H1 (cell line): Measurements from ENCODE around the gene ASAP2. TPM values are rescaled to one million over a fixed set of nuclear protein-coding genes. Genes with fewer than 3 reads are reported as not detected.
A peak's percentile ranks its signal among the peaks of the same experiment; 100 is the strongest.

ENCODE experiments used
- CTCF ChIA-PET: fragments of 300-600 bp; sonication (Branson Sonifier 250); formaldehyde crosslinking; loops from one replicate; lab custom pipeline; 2021; ENCODE audit not compliant: partially characterized antibody; lab: Charles Lee
- POLR2A ChIA-PET: fragments of 300-600 bp; sonication (Branson Sonifier 250); formaldehyde crosslinking; loops from one replicate; lab custom pipeline; 2021; ENCODE audit warnings: inconsistent platforms; ENCODE audit not compliant: partially characterized antibody; lab: Charles Lee
- DNase-seq, 2 experiments: peaks; one replicate each; pipeline versions ENCODE4 v3.0.0 to v3.0.0-alpha.2; 2010 to 2022; ENCODE audit warnings: low spot score in 2 of 2, low read depth in 1 of 2, mixed read lengths in 1 of 2
- FAIRE-seq: peaks from 2 replicates; lab custom pipeline; 2011; peaks lifted over from hg19 to GRCh38; lab: Jason Lieb, UNC
- H2AFZ ChIP-seq: 2 replicates; pipeline ENCODE4 v1.8.1; 2012; ENCODE audit warnings: low read length, inconsistent platforms
- H2AK5ac ChIP-seq: 2 replicates; pipeline ENCODE4 v1.6.1; 2013; ENCODE audit warnings: low read depth, low read length
- H2BK120ac ChIP-seq: replicated peaks from 2 replicates; pipeline ENCODE3; 2013; ENCODE audit warnings: low read depth, low read length, inconsistent platforms
- H2BK12ac ChIP-seq: 2 replicates; pipeline ENCODE4 v1.6.1; 2013; ENCODE audit warnings: low read depth, low read length
- H2BK15ac ChIP-seq: 2 replicates; pipeline ENCODE4 v1.6.1; 2013; ENCODE audit warnings: low read length
- H2BK20ac ChIP-seq: 2 replicates; pipeline ENCODE4 v1.6.1; 2013; ENCODE audit warnings: low read length
- H2BK5ac ChIP-seq: 2 replicates; pipeline ENCODE4 v1.6.1; 2013; ENCODE audit warnings: low read depth, low read length
- H3K14ac ChIP-seq: 2 replicates; pipeline ENCODE4 v1.6.1; 2013; ENCODE audit warnings: inconsistent platforms; ENCODE audit not compliant: insufficient read length
- H3K18ac ChIP-seq: 2 replicates; pipeline ENCODE4 v1.6.1; 2013; ENCODE audit warnings: low read length; ENCODE audit errors: extremely low read depth
- H3K23ac ChIP-seq: 2 replicates; pipeline ENCODE4 v1.6.1; 2013; ENCODE audit warnings: inconsistent platforms; ENCODE audit not compliant: insufficient read length
- H3K23me2 ChIP-seq: 2 replicates; pipeline ENCODE4 v1.6.1; 2013; ENCODE audit warnings: low read depth, low read length
- H3K27ac ChIP-seq: 2 replicates; pipeline ENCODE4 v1.6.1; 2011; ENCODE audit warnings: low read depth, low read length, inconsistent platforms
- H3K27me3 ChIP-seq, 4 experiments: replicated peaks in 1 of 4; 1 replicate in 1 of 4; 2 replicates in 3 of 4; pipeline versions ENCODE4 v1.6.1 to v1.8.1; 2011 to 2013; ENCODE audit warnings: low read length in 3 of 4, mild to moderate bottlenecking in 3 of 4, inconsistent platforms in 2 of 4, mixed read lengths in 2 of 4, moderate library complexity in 1 of 4; ENCODE audit not compliant: control insufficient read depth in 3 of 4, insufficient read depth in 3 of 4; ENCODE audit errors: extremely low read depth in 1 of 4
- H3K36me3 ChIP-seq, 4 experiments: 2 replicates each; pipeline versions ENCODE4 v1.6.1 to v1.8.1; 2011 to 2013; ENCODE audit warnings: mild to moderate bottlenecking in 4 of 4, low read length in 3 of 4, moderate library complexity in 2 of 4, control low read depth in 1 of 4, inconsistent platforms in 1 of 4; ENCODE audit not compliant: insufficient read depth in 4 of 4, control insufficient read depth in 2 of 4
- H3K4ac ChIP-seq: replicated peaks from 2 replicates; pipeline ENCODE3; 2013; ENCODE audit warnings: low read length, low read depth, mixed read lengths, inconsistent platforms; ENCODE audit not compliant: insufficient read length
- H3K4me1 ChIP-seq, 4 experiments: replicated peaks in 1 of 4; 1 replicate in 1 of 4; 2 replicates in 3 of 4; pipeline versions ENCODE4 v1.6.1 to v1.8.1; 2011 to 2013; ENCODE audit warnings: low read length in 3 of 4, inconsistent platforms in 2 of 4, mixed read lengths in 1 of 4; ENCODE audit not compliant: insufficient read depth in 4 of 4, control insufficient read depth in 3 of 4
- H3K4me2 ChIP-seq, 2 experiments: 2 replicates each; pipeline versions ENCODE4 v1.6.1 to v1.8.1; 2011 to 2013; ENCODE audit warnings: low read depth in 2 of 2, low read length in 2 of 2, control low read depth in 1 of 2, inconsistent platforms in 1 of 2, mild to moderate bottlenecking in 1 of 2; ENCODE audit not compliant: insufficient read depth in 1 of 2
- H3K4me3 ChIP-seq, 4 experiments: fragments of 200-600, 300-600 bp in 1 of 4; sonication (generic), shearing (Covaris generic), sonication (Bioruptor Twin) in 1 of 4; 2 replicates each; pipeline versions ENCODE4 v1.5.1 to v1.8.1; 2011 to 2016; ENCODE audit warnings: low read length in 4 of 4, low read depth in 3 of 4, control low read depth in 2 of 4, inconsistent platforms in 2 of 4, mild to moderate bottlenecking in 2 of 4, mixed read lengths in 1 of 4, moderate library complexity in 1 of 4; ENCODE audit not compliant: insufficient read depth in 2 of 4; ENCODE audit errors: extremely low read depth in 1 of 4
- H3K56ac ChIP-seq: replicated peaks from 2 replicates; pipeline ENCODE3; 2013; ENCODE audit warnings: low read depth, mild to moderate bottlenecking, mixed read lengths, low read length, inconsistent platforms; ENCODE audit not compliant: insufficient read length
- H3K79me1 ChIP-seq: 2 replicates; pipeline ENCODE4 v1.6.1; 2013; ENCODE audit warnings: low read depth, low read length, control low read depth
- H3K79me2 ChIP-seq, 2 experiments: 2 replicates each; pipeline versions ENCODE4 v1.6.1 to v1.8.1; 2012 to 2013; ENCODE audit warnings: low read length in 2 of 2, mild to moderate bottlenecking in 2 of 2, inconsistent platforms in 1 of 2; ENCODE audit not compliant: insufficient read depth in 2 of 2, control insufficient read depth in 1 of 2
- H3K9ac ChIP-seq, 4 experiments: replicated peaks in 1 of 4; 1 replicate in 1 of 4; 2 replicates in 3 of 4; pipeline versions ENCODE4 v1.6.1 to v1.8.1; 2011 to 2013; ENCODE audit warnings: low read depth in 3 of 4, low read length in 3 of 4, control low read depth in 2 of 4, mild to moderate bottlenecking in 2 of 4, moderate library complexity in 2 of 4, inconsistent platforms in 1 of 4; ENCODE audit errors: extremely low read depth in 1 of 4
- H3K9me3 ChIP-seq, 2 experiments: 2 replicates each; pipeline versions ENCODE4 v1.6.1 to v1.8.1; 2012 to 2013; ENCODE audit warnings: mild to moderate bottlenecking in 2 of 2, moderate library complexity in 2 of 2, control low read depth in 1 of 2, inconsistent platforms in 1 of 2, low read depth in 1 of 2, low read length in 1 of 2, mixed read lengths in 1 of 2; ENCODE audit not compliant: insufficient read depth in 2 of 2
- H4K20me1 ChIP-seq, 2 experiments: replicated peaks in 1 of 2; 2 replicates each; pipeline versions ENCODE3 to v1.8.1; 2011 to 2013; ENCODE audit warnings: inconsistent platforms in 2 of 2, low read length in 2 of 2, mild to moderate bottlenecking in 1 of 2; ENCODE audit not compliant: insufficient read depth in 2 of 2, control insufficient read depth in 1 of 2
- H4K5ac ChIP-seq: 2 replicates; pipeline ENCODE4 v1.6.1; 2013; ENCODE audit warnings: low read length, low read depth, mixed read lengths, inconsistent platforms; ENCODE audit not compliant: insufficient read length
- H4K8ac ChIP-seq: 2 replicates; pipeline ENCODE4 v1.8.0; 2013; ENCODE audit warnings: mild to moderate bottlenecking, moderate library complexity, low read length, inconsistent platforms; ENCODE audit not compliant: insufficient read depth; ENCODE audit errors: extremely low read depth
- H4K91ac ChIP-seq: replicated peaks from 2 replicates; pipeline ENCODE3; 2013; ENCODE audit warnings: low read length, mixed read lengths, inconsistent platforms; ENCODE audit not compliant: insufficient read length
- BCL11A ChIP-seq, 2 experiments: IDR thresholded peaks; one replicate each; pipeline ENCODE4 v1.6.1; 2011; ENCODE audit warnings: low read depth in 2 of 2, low read length in 2 of 2, mild to moderate bottlenecking in 2 of 2
- CBX5 ChIP-seq: fragments of 300-800, 300-1000 bp; sonication (generic); IDR thresholded peaks from 2 replicates; pipeline ENCODE4 v1.7.1; 2016; ENCODE audit warnings: antibody characterized with exemption, low read length, low read depth
- FOSL1 ChIP-seq: IDR thresholded peaks from 2 replicates; pipeline ENCODE4 v1.6.1; 2011; ENCODE audit warnings: mild to moderate bottlenecking, low read depth, low read length, moderate library complexity; ENCODE audit not compliant: insufficient read depth
- GABPA ChIP-seq: IDR thresholded peaks from 2 replicates; pipeline ENCODE4 v1.6.1; 2011; ENCODE audit warnings: mild to moderate bottlenecking, low read length, moderate library complexity, borderline replicate concordance; ENCODE audit not compliant: insufficient read depth
- NANOG ChIP-seq: IDR thresholded peaks from 2 replicates; pipeline ENCODE4 v1.6.1; 2011; ENCODE audit warnings: low read length, low read depth, mild to moderate bottlenecking, inconsistent platforms; ENCODE audit not compliant: insufficient read depth, poor library complexity, severe bottlenecking
- NRF1 ChIP-seq: IDR thresholded peaks from 2 replicates; pipeline ENCODE4 v1.6.1; 2011; ENCODE audit warnings: mild to moderate bottlenecking, low read depth, low read length, improper control_type of control experiment
- PHF8 ChIP-seq: fragments of 200-600 bp; sonication (generic); conservative IDR thresholded peaks from 2 replicates; pipeline ENCODE4 v1.7.1; 2012; ENCODE audit warnings: low read depth, mild to moderate bottlenecking, inconsistent platforms, low read length, moderate library complexity
- SAP30 ChIP-seq: fragments of 300-600 bp; sonication (generic); IDR thresholded peaks from 2 replicates; pipeline ENCODE4 v1.7.1; 2012; ENCODE audit warnings: low read length, moderate library complexity, mild to moderate bottlenecking, inconsistent platforms; ENCODE audit not compliant: insufficient read depth, insufficient replicate concordance
- SIX5 ChIP-seq: IDR thresholded peaks from 2 replicates; pipeline ENCODE4 v1.6.1; 2011; ENCODE audit warnings: mild to moderate bottlenecking, low read depth, low read length
- SP1 ChIP-seq: IDR thresholded peaks from 2 replicates; pipeline ENCODE4 v1.6.1; 2011; ENCODE audit warnings: low read depth, low read length
- TAF7 ChIP-seq: optimal IDR thresholded peaks from 2 replicates; pipeline ENCODE3; 2011; ENCODE audit warnings: low read depth, mild to moderate bottlenecking, inconsistent platforms, low read length, moderate library complexity, borderline replicate concordance
- TCF12 ChIP-seq: IDR thresholded peaks from 2 replicates; pipeline ENCODE4 v1.6.1; 2011; ENCODE audit warnings: low read depth, mild to moderate bottlenecking, low read length
- TEAD4 ChIP-seq: IDR thresholded peaks from 2 replicates; pipeline ENCODE4 v1.6.1; 2012; ENCODE audit warnings: low read depth, low read length, inconsistent platforms, mixed read lengths
- YY1 ChIP-seq: IDR thresholded peaks from 2 replicates; pipeline ENCODE4 v1.6.1; 2011; ENCODE audit warnings: low read depth, mild to moderate bottlenecking, low read length
- WGBS, 2 experiments: shearing (Covaris generic) in 1 of 2; methylation state at CpG; one replicate each; pipeline versions ENCODE4 v1.1.6 to v1.1.7; 2013 to 2015; ENCODE audit warnings: low lambda C conversion rate in 2 of 2, mixed read lengths in 2 of 2, inconsistent platforms in 1 of 2, low coverage in 1 of 2, missing lambda C conversion rate in 1 of 2; ENCODE audit not compliant: insufficient replicate concordance in 2 of 2, insufficient coverage in 1 of 2, insufficient read length in 1 of 2; ENCODE audit errors: extremely low coverage in 1 of 2, missing lambda C conversion rate in 1 of 2; 5-methylcytosine and 5-hydroxymethylcytosine counted together
- polyA plus RNA-seq, 7 experiments: library from polyadenylated mRNA; depleted of rRNA in 3 of 7; stranded (reverse) in 5 of 7; unstranded in 2 of 7; fragments of >200 nt in 5 of 7; fragments of 200-250 nt in 2 of 7; gene quantifications; 1 replicate in 5 of 7; 2 replicates in 1 of 7; 4 replicates in 1 of 7; pipeline versions ENCODE4 v1.2.1 to v1.2.3, GENCODE V29; 2011 to 2013; ENCODE audit warnings: missing spikeins in 2 of 7, mixed read lengths in 2 of 7
- total RNA-seq: library from RNA; stranded (reverse); fragmentation: NEBNext Ultra II Directional; extraction: Animal tissue kit (Norgen Biotek cat#: 25700); gene quantifications from 2 replicates; pipeline ENCODE4 v1.2.1, GENCODE V29; 2021

The ASAP2 gene
- total and polyA plus RNA-seq, 2 of the 8 experiments (the other 6 are each of a cell fraction or from before 2014, with no cell fraction given): 10.2 to 18.7 TPM

DNA sequence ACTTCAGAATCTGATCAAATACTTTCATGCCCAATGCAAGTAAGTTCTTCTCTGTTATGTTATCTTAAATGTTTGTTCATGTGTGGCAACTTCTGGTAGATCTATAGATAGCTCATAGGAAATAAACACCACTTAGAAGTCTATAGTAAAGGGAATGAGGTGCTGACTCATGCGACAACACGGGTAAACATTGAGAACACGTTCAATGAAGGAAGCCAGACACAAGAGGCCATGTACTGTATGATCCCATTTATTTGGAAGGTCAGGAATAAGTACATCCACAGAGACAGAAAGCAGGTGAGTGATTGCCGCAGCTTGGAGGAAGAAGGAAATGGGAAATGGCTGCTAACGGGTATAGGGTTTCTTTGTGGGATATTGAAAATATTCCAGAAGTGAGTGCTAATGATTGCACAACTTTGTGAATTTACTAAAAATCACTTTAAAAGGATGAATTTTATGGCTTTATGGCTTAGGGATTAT lies 121.3 kb downstream of the ASAP2 start:
- Histone ChIP-seq H3K4me2 (no peak overlapping the region), H3K4me1 (no peaks in the 10 kb centered on the region; a peak in 2 of 7 replicates), H3K4ac (peak overlapping the region; percentile 32), H3K79me2 (no peaks in the 10 kb centered on the region), H2BK20ac (no peak overlapping the region), H2AK5ac (no peak overlapping the region), H3K9ac (no peak overlapping the region), H2BK5ac (no peak overlapping the region), H3K79me1 (no peaks in the 10 kb centered on the region), H4K5ac (no peak overlapping the region), H3K23ac (no peak overlapping the region), H2BK12ac (no peak overlapping the region), H2BK15ac (no peak overlapping the region), H3K9me3 (no peaks in the 10 kb centered on the region), H4K91ac (no peak overlapping the region), H4K20me1 (peaks cover 0 to 1% of the 10 kb centered on the region in 2 experiments), H2AFZ (no peak overlapping the region), H3K27ac (no peak overlapping the region), H3K4me3 (no peak overlapping the region), H3K23me2 (no peaks in the 10 kb centered on the region), H3K18ac (no peak overlapping the region), H2BK120ac (no peak overlapping the region), H4K8ac (no peak overlapping the region), H3K27me3 (no peaks in the 10 kb centered on the region), H3K14ac (no peak overlapping the region), H3K56ac (no peak overlapping the region), H3K36me3 (no peaks in the 10 kb centered on the region; a peak in 2 of 8 replicates)
- DNase-seq (no peak), FAIRE-seq (no peak)
- ChIA-PET CTCF (interaction anchor here (0.9 to 1.6 kb wide), 4 partner anchors 21 to 185 kb away, joined by 3 to 7 read pairs (median 4); no protein-coding TSS in a partner anchor), POLR2A (interaction anchor here (1.1 kb wide), 1 partner anchor 10 kb away, joined by 3 read pairs; no protein-coding TSS in a partner anchor)
- 94% methylated on average over 5 of the region's 5 CpGs; no CpG with 5 or more reads in 1 of the 2 experiments for WGBS, 2 experiments
- no peak for TF ChIP-seq CBX5
- TF ChIP-seq PHF8: no peak
- no peak for TF ChIP-seq FOSL1
- no peak for TF ChIP-seq TAF7
- no peak for TF ChIP-seq SAP30
- no peak for TF ChIP-seq SIX5
- TF ChIP-seq YY1: no peak
- no peak for TF ChIP-seq NANOG
- no peak for TF ChIP-seq NRF1
- TF ChIP-seq SP1: no peak
- TF ChIP-seq BCL11A (IDR thresholded peaks at IDR 0.05; ENCODE audit: low read depth in 2 of 2, low read length in 2 of 2): no peak
- TF ChIP-seq TEAD4: no peak
- no peak for TF ChIP-seq GABPA
- no peak for TF ChIP-seq TCF12
